ENCODE measurements around the gene NMT1. TPM values are rescaled to one million over a fixed set of nuclear protein-coding genes. Genes with fewer than 3 reads are reported as not detected.
"Not testable (repeated sequence)": the region's sequence is repeated elsewhere in the genome, so short reads cannot be mapped to it uniquely, and the experiment has no call there.

The NMT1 gene
- total RNA-seq, 4 donors from 2014 or later, result 16.1 to 83.8 (median 43.4) TPM

DNA sequence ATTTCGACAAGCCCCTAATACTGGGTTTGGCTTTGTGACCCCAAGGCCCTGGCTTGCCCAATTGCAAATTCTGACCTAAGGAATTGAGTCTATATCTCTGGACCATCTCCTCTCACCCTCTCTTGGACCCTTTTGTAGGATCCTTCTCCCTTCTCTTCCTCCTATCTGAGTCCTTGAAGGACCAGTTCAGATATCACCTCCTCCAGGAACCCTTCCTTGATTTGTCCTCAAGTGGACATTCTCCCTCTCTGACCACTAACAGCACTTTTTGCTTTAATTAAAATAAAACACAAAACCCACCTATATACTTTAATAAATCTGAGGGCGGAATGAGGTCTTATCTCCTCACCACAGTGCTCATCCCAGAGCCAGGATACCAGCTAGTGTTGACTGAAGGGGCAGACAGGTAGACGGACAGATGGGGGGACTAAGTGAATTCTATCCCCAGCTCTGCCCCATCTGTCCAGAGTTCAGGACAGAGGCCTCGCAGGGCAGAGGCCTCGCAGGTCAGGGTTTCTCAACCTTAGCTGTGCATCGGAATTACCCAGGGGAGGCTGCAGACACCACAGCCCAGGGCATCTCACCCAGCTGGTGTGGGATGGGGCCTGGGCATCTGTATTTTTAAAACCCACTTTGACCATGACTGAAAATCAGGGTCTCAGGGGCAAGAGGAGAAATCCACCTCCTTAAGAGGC, 62.1 kb downstream of the NMT1 start:
- Histone ChIP-seq H3K4me3 (no peak overlapping the region), H3K27ac (peak overlapping the region; percentile 74 to 77 (median 76)), H3K36me3 (peaks cover 0 to 8% (median 0%) of the 10 kb centered on the region in 4 donors), H3K9me3 (no peaks in the 10 kb centered on the region), H3K27me3 (no peaks in the 10 kb centered on the region), H3K4me1 (peaks cover 38 to 57% (median 47%) of the 10 kb centered on the region in 4 donors)
- 89 to 90% methylated on average over 2 to 6 of the region's 6 CpGs for WGBS, 2 donors (ENCODE audit: low coverage in 1 of 2)
- intact Hi-C loops (cut with DNase I; ENCODE audit: low total_unique reads), result no loop called here
- in situ Hi-C loops (cut with MboI; ENCODE audit: low pct_ligation_motif_present in 1 of 4, low pct_unique_long_range_greater_than_20kb in 1 of 4, low sequenced_read_pairs in 3 of 4), result no loop called here
- TF ChIP-seq EP300 (IDR thresholded peaks at IDR 0.05; ENCODE audit: low read depth), result no peak
- no peak for TF ChIP-seq POLR2A (IDR thresholded peaks at IDR 0.05)
- TF ChIP-seq CTCF (IDR thresholded peaks at IDR 0.05), result no peak
- no peak for TF ChIP-seq POLR2AphosphoS5 (IDR thresholded peaks at IDR 0.05)
- no peak for DNase-seq

- DNase-seq, result peak; percentile 82
- peak overlapping the region; percentile 74 to 77 (median 76) for H3K27ac ChIP-seq
- H3K27me3 ChIP-seq, result no peaks in the 10 kb centered on the region
- no peak overlapping the region for H3K4me3 ChIP-seq
- intact Hi-C loops (cut with DNase I; ENCODE audit: low total_unique reads) (no loop called here), in situ Hi-C loops (cut with MboI; ENCODE audit: low pct_ligation_motif_present in 1 of 4, low pct_unique_long_range_greater_than_20kb in 1 of 4, low sequenced_read_pairs in 3 of 4) (no loop called here)
- H3K36me3 ChIP-seq, result peaks cover 0 to 3% (median 0%) of the 10 kb centered on the region in 4 donors
- WGBS, 2 donors (ENCODE audit: low coverage in 1 of 2), result 55% methylated on average over 12 of the region's 15 CpGs; no CpG with 5 or more reads in 1 of the 2 donors
- H3K9me3 ChIP-seq, result no peaks in the 10 kb centered on the region
- TF ChIP-seq CTCF (IDR thresholded peaks at IDR 0.05), result no peak
- TF ChIP-seq POLR2AphosphoS5 (IDR thresholded peaks at IDR 0.05), result peak in 2 of 3 donors; percentile 32 to 62
- peak; percentile 35 for TF ChIP-seq POLR2A (IDR thresholded peaks at IDR 0.05)
- no peak for TF ChIP-seq EP300 (IDR thresholded peaks at IDR 0.05; ENCODE audit: low read depth)
- H3K4me1 ChIP-seq, result peaks cover 47 to 67% (median 56%) of the 10 kb centered on the region in 4 donors
Observed at GRCh38 chr17:45123930-45124796, 63.0 kb downstream of the NMT1 start.

- H3K4me1 ChIP-seq, result peaks cover 53 to 73% (median 62%) of the 10 kb centered on the region in 4 donors
- H3K4me3 ChIP-seq; H3K9me3 ChIP-seq; intact Hi-C loops (cut with DNase I; ENCODE audit: low total_unique reads); in situ Hi-C loops (cut with MboI; ENCODE audit: low pct_ligation_motif_present in 1 of 4, low pct_unique_long_range_greater_than_20kb in 1 of 4, low sequenced_read_pairs in 3 of 4); DNase-seq; H3K27me3 ChIP-seq; H3K36me3 ChIP-seq: not testable (repeated sequence)
- peak overlapping the region; percentile 74 to 77 (median 76) for H3K27ac ChIP-seq
- WGBS, 2 donors (ENCODE audit: low coverage in 1 of 2), result 64 to 71% methylated on average over 4 to 5 of the region's 5 CpGs
Observed at GRCh38 chr17:45124797-45125122, 63.6 kb downstream of the NMT1 start.

- H3K9me3 ChIP-seq, result no peaks in the 10 kb centered on the region
- WGBS, 2 donors (ENCODE audit: low coverage in 1 of 2), result 96 to 100% methylated on average over 4 to 8 of the region's 8 CpGs
- peak overlapping the region in 3 of 4 donors; percentile 74 to 77 (median 76) for H3K27ac ChIP-seq
- peaks cover 53 to 79% (median 69%) of the 10 kb centered on the region in 4 donors for H3K4me1 ChIP-seq
- in situ Hi-C loops (cut with MboI; ENCODE audit: low pct_ligation_motif_present in 1 of 4, low pct_unique_long_range_greater_than_20kb in 1 of 4, low sequenced_read_pairs in 3 of 4), result no loop called here
- H3K4me3 ChIP-seq, result no peak overlapping the region
- DNase-seq, result no peak
- no peaks in the 10 kb centered on the region for H3K27me3 ChIP-seq
- intact Hi-C loops (cut with DNase I; ENCODE audit: low total_unique reads), result no loop called here
- TF ChIP-seq CTCF (IDR thresholded peaks at IDR 0.05), result no peak
- TF ChIP-seq POLR2A (IDR thresholded peaks at IDR 0.05), result no peak
- TF ChIP-seq POLR2AphosphoS5 (IDR thresholded peaks at IDR 0.05), result no peak
- TF ChIP-seq EP300 (IDR thresholded peaks at IDR 0.05; ENCODE audit: low read depth), result no peak
- no peaks in the 10 kb centered on the region for H3K36me3 ChIP-seq
Observed at GRCh38 chr17:45125509-45125908, 64.4 kb downstream of the NMT1 start.
